GM13977 (cell line): Measurements from ENCODE around the gene CABLES1.

ENCODE experiments used
- DNase-seq: peaks from one replicate; pipeline ENCODE4 v3.0.0; 2012; ENCODE audit warnings: low spot score
- CTCF ChIP-seq: IDR thresholded peaks from 2 replicates; pipeline ENCODE4 v1.5.1; 2012; ENCODE audit warnings: mild to moderate bottlenecking, control low read depth; ENCODE audit not compliant: insufficient read depth; ENCODE audit errors: extremely low read depth, missing control alignments
- in situ Hi-C: fragments of 300-500 bp; cut with MboI; formaldehyde crosslinking; loops from one replicate; pipeline ENCODE4 v1.12.0; 2022; ENCODE audit warnings: low sequenced_read_pairs, low pct_unique_long_range_greater_than_20kb, mixed read lengths, inconsistent platforms; ENCODE audit not compliant: unreplicated experiment

Gene CABLES1

GRCh38 chr18:23166891-23167541 is 31.7 kb downstream of the CABLES1 start:
- no peak for TF ChIP-seq CTCF
- in situ Hi-C loops: no loop called here
- DNase-seq: no peak

GRCh38 chr18:23169673-23170044 is 34.4 kb downstream of the CABLES1 start:
- in situ Hi-C loops: no loop called here
- no peak for DNase-seq
- no peak for TF ChIP-seq CTCF

GRCh38 chr18:23170137-23170536 is 34.9 kb downstream of the CABLES1 start:
- in situ Hi-C loops: no loop called here
- TF ChIP-seq CTCF: no peak

GRCh38 chr18:23171581-23172156 is 36.4 kb downstream of the CABLES1 start:
- no peak for TF ChIP-seq CTCF
- in situ Hi-C loops: no loop called here
- no peak for DNase-seq

More at GRCh38 chr18:23170137-23170536, 34.9 kb downstream of the CABLES1 start:
- DNase-seq: no peak

- in situ Hi-C loops: no loop called here
- DNase-seq: no peak
- no peak for TF ChIP-seq CTCF
Observed at GRCh38 chr18:23172591-23173380, 37.5 kb downstream of the CABLES1 start.

GRCh38 chr18:23173912-23174311 is 38.6 kb downstream of the CABLES1 start:
- in situ Hi-C loops: no loop called here
- DNase-seq: no peak
- TF ChIP-seq CTCF: no peak
